DMS 273 (cell line): Measurements from ENCODE around the gene CYGB.
"Not testable (repeated sequence)": the region's sequence is repeated elsewhere in the genome, so short reads cannot be mapped to it uniquely, and the experiment has no call there.

Experiments
- DNase-seq: peaks from one replicate; lab custom pipeline; 2025; ENCODE audit not compliant: unreplicated experiment; lab: John Stamatoyannopoulos, UW

CYGB gene

DNA sequence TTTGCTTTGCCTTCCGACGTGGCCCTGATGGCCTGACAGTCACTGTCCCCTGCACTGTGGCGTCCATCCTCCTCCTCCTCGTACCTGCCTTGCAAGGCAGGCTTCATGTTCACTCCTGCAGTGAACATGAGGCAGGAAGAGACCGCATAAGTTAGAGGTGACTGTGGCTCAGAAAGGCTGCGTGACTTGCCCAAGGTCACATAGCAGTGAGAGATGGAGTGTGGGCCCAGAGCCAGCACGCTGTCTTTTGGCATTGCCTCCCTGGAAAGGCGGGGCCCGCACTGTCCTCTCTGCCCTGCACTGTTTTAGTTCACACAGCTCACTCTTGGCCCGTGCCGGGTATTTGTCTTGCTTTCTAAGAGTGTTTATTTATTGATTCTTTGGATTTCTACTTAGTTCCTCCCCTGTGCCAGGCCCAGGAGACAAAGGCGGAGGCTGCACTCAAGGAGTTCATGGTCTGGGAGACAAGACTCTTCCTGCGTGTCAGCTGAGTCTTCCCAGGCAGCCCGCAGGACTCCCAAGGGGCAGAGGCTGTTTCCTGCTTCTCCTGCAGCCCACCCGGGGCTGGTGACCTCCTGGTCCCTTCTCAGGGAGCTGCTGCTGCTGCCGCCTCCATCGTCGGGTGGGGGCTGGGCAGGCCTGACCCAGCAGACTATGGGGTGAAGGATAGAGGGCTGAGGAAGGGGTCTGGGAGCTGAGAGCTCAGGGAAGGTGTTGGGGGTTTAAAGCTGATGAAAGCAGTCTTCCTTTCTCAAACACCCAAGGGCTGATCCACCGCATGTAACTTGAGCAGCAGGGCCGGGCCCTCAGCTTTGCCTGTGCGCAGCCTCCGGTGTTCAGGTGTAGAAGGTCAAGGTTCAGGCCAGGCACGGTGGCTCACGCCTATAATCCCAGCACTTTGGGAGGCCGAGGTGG is 12.7 kb downstream of the CYGB start:
- DNase-seq = no peak

DNA sequence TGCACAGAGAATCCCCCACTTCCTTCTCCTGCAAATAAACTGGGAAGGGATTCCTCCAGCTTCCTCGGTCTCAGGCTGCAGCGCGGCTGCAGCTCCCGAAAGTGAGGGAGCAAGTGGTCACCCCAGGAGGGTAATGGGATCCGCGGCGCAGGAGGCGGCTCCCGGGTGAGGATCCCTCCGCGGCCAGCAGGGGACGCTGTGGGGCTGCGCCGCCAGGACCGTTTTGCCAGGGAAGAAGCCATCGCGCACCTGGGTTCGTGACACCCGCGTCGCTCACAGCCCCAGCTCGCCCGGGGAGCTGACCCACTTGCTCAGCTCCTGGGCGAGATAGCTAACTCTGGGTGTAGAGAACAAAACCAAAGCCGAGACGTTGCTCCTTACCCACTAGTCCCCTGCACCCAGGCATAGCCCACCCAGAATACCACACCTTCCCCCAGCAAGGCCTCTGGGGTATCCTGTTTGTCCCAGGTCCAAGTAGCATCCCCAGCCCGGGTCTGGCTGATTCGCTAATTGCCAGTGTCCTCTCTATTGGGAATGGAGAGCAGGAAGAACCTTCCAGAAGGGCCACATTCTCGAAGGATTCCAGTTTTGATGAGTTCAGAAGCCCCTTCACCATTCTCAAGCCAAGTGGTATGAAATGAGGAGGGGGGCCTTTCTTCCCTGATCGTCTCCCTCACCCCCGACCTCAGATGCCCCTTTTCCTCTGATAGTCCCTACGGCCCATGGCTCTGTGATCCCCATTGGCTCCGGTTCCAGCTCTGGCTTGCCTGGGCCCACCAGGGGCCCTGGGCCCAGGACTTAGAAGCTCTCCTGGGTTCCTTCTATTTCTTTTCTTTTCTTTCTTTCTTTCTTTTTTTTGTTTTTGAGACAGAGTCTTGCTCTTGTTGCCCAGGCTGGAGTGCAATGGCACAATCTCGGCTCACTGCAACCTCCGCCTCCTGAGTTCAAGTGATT is 14.1 kb downstream of the CYGB start:
- DNase-seq = peak; percentile 86

DNA sequence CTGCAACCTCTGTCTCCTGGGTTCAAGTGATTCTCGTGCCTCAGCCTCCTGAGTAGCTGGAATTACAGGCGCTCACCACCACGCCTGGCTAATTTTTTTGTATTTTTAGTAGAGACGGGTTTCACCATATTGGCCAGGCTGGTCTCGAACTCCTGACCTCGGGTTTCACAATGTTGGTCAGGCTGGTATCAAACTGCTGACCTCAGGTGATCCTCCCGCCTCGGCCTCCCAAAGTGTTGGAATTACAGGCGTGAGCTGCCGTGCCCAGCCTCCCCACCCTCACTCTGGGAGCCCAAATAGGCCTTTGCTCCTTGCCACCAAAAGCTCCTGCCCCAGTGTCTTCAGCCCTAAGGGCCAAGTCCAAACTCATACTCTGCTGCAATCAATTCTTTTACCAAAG is 15.8 kb downstream of the CYGB start:
- not testable (repeated sequence) for DNase-seq

DNA sequence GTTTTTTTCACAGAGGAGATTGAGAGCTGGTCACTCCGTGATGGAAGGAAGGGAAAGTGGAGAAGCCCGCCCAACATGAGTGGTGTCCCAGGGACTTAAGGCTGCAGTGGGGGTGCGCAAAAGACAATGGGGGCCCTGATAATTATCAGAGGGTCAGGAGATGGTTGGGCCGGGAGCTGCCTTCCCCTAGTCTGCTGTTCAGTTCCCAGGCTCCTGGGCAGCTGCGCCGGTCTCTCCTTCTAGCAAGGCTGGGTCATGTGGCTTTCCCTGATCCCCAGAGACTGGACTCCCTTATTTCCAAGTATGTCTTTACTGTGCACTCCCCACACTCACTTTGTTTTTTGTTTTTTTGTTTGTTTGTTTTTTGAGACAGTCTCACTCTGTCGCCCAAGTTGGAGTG is 16.2 kb downstream of the CYGB start:
- no peak for DNase-seq

DNA sequence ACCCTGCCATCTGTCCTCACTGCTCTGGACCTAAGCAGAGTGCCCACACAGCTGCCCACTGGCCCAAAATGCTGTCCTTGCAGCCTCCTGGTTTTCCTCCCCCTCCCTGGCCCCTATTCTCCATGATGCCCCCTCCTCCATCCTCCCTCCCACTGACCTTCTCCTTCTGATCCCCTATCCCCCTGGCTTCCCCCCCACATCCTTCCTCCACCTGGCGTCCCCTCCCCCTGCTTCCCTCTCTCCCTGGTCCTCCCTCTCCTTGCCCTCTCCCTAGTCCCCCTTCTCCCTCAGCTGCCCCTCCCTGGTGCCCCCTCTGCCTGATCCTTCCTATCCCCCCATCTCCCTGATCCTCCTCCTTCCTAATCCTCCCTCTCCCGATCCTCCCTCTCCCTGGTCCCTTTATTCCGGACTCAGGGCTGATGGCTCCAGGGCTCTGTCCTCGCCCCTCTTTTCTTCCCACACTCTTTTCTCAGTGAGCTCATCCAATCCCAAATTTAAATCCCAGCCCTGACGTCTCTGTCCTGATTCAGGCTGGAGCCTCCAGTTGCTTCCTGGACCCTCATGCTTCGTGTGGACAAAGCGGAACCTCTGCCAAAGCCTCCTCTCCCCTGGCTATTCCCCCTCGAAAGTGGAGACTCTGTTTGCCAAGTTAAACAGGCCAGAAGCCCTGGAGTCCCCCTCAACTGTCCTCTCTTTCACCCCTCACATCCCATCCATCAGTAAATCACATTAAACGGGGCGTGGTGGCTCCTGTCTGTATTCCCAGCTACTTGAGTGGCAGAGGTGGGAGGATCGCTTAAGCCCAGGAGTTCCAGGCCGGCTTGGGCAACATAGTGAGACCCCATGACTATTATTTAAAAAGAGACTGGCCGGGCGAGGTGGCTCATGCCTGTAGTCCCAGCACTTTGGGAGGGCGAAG is 18.2 kb downstream of the CYGB start:
- no peak for DNase-seq

DNA sequence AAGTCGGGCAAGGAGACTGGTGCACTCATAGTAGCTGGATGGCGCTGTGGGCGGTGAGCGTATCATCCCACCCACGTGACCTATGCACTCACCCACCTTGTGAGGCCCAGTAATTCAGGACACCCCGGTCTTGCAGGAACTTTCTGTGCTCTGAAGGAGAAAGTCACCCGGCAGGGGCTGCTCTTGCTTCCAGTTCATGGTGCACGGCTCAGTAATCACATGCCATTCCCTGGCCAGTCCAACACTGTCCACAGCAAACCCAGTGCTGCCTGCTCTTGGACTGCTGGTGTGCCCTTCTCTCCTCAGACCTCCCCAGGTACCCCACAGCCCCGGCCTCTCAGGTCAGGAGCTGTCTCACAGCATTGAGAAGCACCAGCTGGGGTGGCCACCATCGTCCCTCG is 19.9 kb downstream of the CYGB start:
- DNase-seq = no peak

DNA sequence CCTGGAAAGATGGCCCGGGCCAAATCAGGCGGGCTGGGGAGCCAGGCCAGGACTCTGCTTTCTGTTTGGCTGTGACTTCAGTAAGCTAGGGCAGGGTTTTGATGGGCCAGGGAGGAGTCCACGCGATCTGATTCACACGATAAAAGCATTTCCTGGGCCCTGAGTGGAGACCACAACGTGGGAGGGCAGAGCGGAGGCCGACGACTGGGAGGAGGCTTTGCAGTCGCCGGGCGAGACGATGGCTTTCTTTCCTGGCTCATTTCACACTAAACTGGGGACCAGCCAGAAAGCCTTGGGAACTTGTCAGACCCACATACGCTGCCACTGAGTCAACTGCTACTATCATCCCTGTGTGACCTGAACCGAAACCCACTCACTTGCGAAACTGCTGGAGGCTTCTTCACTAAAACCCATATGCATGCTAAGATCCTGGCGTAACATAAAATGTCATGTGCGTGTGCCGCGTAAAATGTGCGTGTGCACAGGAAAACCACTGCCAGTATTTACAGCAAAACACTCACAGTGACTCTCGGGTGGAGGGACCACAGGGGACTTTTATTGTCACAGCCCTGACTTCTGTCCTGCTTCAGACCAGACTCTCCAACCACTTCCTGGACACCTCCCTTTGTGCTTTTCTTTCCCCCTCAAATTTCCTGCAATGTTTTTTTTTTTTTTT is 22.1 kb downstream of the CYGB start:
- DNase-seq = no peak

DNA sequence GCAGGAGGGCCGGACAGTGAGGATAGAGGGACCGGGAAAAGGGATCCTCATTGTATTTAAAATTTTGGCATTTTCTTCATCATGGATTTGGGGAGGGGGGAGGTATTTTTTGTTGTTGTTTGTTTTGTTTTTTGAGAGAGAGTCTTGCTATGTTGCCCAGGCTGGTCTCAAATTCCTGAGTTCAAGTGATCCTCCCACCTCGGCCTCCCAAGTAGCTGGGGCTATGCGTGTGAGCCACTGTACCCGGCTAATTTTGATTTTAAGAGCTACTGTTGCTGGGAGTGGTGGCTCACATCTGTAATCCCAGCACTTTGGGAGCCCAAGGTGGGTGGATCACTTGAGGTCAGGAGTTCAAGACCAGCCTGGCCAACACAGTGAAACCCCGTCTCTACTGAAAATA is 23.2 kb downstream of the CYGB start:
- not testable (repeated sequence) for DNase-seq

DNA sequence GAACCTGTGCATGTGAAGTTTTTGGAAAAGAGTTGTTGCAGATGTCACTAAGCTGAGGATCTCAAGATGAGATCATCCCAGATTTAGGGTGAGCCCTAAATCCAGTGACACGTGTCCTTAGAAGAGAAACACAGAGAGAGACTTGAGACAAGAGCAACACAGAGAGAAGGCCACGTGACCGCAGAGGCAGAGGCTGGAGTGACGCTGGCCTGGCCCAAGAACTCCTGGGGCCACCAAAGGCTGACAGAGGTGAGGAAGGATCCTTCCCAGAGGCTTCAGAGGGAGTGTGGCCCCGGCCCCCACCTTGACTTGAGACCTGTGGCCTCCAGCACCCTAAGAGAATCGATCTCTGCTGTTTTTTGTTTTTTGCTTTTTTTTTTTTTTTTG is 24.2 kb downstream of the CYGB start:
- no peak for DNase-seq

DNA sequence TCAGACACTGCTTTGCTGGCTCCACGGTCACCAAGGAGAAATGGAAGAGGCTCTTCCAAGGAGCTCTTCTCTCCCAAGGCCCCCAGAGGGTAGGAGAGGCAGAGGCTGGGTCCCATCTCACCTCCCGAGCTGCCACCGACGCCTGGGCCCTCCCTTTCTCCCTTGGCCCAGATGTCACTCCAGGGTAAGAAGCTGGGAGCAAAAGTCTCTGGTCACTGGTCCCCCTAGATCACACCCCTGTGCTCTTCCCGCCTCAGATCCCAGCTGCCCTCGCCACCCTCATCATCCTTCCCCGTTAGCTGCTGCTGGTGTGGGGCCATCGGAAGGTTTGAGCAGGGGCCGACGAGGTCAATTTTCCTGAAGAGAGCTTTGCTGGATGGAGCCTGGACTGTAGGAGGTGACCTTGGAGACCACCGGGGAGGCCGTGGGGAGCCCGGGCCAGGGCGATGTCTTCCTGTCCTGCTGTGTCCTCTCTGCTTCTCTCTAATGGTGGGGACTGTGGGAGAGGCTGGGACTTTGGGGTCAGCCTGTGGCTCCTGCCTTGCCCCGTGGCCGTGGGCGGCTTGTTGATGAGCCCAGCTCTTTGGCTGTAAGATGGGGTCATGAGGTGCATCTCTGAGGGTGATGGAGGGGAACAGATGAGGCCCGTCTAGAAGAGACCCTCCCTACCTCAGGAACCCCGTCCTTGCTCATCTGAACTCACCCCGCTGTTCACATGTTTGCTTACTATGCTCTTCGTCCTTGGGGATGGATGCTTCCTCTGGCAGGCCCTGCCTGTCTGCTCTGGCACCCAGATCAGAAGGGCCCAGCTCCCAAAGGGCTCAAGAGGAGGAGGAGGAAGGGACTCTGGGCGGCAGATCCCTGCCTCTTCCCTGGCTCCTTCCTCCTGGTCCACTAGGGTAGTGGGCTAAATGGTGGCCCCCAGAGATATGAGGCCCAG is 24.9 kb downstream of the CYGB start:
- no peak for DNase-seq

DNA sequence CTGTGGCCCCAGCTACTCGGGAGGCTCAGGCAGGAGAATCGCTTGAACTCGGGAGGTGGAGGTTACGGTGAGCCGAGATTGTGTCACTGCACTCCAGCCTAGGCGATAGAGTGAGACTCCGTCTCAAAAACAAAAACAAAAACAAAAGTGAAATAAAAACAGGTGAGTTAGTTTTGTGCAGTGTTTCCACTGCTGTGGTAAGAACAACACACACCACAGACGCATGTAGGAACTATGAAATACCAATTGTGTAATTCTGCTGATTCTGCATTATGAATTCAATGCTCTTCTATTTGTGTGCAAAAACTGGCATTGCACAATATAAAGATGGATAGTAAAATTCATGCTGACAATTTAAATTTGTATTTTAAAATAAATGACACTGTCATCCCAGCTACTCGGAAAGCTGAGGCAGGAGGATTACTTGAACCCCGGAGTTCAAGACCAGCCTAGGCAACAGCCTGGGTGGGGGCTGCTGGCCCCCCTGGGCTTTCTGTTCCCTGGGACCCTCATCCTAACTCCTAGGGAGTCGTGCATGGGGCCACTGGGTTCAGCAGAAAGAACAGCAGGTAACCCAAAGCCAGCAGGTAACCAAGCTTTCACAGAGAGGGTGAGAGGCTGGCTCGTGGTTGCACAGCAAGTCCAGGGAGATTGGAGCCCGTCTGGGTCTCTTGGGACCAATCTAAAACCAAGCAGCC is 25.7 kb downstream of the CYGB start:
- DNase-seq = no peak

DNA sequence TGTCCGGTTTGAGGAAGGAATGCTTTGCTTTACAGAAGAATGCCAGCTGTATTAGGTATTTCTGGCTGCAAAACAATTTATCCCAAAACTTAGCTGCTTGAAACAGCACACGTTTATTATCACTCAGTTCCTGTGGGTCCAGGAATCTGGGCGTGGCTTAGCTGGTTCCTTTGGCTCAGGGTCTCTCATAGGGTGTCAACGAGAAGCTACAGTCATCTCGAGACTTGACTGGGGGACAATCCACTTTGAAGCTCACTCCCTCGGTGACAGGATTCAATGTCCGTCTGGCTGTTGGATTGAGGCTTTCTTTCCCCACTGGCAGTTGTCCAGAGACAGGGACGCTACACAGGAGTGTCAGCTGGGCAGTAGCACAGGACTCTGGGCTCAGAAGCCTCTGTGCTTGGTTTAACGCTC is 26.7 kb downstream of the CYGB start:
- no peak for DNase-seq

DNA sequence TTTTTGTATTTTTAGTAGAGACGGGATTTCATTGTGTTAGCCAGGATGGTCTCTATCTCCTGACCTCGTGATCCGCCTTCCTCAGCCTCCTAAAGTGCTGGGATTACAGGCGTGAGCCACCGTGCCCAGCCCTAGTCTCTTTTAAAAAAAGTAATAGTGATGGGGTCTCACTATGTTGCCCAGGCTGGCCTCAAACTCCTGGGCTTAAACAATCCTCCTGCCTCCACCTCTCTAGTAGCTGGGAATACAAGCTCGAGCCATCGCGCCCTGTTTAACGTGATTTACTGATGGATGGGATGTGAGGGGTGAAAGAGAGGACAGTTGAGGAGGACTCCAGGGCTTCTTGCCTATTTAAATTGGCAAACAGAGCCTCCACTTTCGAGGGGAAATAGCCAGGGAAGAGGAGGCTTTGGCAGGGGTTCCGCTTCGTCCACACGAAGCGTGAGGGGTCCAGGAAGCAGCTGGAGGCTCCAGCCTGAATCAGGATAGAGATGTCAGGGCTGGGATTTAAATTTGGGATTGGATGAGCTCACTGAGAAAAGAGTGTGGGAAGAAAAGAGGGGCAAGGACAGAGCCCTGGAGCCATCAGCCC is 28.9 kb downstream of the CYGB start:
- DNase-seq = not testable (repeated sequence)

DNA sequence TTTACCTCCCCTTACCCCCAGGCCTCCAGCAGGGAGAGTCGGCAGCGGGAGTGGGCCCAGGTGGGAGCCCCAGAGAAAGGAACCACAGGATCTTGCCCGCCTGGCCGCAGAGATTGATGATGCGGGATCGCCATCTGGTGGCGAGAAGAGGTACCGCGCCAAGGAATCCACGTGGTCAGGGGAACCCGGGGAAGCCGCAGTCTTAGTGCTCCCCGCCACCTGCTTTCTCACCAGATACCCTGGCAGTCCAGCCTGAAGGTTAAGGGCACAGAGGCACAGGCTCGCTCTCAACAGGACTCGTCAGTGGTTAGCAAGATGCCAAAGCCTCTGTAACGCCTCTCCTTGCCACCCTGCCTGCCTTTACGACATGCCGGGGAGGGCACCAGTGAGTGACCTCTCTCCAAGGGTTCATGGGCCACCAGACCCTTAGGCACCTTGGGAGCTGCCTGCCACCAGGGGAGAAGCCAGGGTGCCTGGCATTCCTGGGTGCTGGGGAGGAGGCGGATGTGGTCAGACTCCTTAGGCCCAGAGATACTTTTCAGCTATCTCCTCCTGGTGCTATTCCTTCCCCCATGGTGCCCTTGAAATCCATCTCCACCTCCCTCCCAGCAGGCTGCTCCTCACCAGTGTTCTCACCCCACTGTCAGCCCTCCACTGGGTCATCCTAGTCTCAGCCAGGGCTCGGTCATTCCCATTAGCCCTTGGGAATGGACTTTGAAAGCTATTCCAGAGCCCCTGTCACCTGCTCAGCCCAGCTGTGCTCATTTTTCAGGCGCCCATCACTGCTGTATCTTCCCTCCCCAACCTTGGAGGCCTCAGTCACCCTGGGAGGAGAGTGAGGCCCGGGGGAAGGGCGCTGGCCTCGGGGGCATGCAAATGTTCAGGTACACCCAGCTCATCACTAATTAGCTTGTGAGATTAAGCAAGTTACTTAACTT is 30.8 kb downstream of the CYGB start:
- DNase-seq = peak; percentile 89

DNA sequence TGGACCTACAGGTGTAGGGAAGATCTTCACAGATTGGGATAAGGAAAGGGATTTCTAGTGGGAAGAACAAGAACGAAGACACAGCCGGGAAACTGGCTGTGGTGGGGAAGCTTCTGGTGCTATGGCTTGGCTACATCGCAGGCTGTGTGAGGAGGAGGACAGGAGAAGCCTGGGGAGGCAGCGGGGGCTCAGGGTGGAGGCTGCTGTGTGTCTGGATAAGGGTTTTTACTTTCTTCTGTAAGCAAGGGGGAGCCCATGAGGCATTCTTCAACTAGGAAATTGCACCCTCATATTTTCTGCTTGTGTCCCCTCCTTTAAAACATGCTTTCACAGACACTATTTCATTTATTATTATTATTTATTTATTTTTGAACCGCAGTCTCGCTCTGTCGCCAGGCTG is 33.4 kb downstream of the CYGB start:
- no peak for DNase-seq

DNA sequence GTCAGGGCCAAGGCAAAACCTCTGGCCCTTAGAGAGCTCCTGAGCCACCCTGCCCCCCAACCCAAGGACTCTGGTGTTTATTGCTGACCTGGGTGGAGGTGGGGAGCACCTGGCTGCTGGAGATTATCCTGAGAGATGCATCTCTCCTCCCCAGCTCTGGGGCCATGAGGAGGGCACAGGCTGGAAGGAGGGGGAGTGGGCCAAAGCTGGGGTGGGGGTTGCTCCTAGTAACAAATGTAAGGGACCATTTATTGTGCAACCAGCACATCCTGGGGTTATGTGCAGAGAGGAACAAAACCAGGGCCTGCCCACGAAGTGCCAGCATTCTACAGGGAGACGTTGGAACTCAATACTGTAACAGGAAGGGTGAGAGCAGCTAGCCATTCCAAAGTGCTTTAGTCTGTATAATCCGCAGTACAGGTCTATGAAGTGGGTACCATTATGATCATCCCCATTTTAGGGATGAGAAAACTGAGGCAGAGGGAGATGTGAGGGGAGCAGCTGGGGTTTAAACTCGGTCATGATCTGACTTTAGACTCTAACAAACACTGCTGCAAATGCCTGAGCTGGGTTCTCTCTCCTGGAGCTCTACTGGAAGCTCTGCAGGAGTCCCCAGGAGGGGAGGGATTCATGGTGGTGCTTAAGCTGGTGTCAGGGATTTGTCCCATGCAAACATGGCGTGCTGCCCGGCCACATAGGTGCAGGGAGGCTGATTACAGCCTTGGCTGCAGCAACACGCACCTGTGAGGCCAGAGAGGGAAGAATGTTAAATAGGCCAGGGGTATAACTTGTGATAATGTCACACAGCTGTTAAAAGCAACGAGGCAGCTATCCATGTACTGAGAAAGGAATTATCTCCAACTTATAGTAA is 34.9 kb downstream of the CYGB start:
- no peak for DNase-seq
